H9 (cell line): ENCODE data around the gene SESTD1. TPM values are rescaled to one million over a fixed set of nuclear protein-coding genes. Genes with fewer than 3 reads are reported as not detected.

Experiments
- DNase-seq: peaks from one replicate; pipeline ENCODE4 v3.0.0-alpha.2; 2017
- H2AFZ ChIP-seq: one replicate; pipeline ENCODE4 v1.6.1; 2013; ENCODE audit warnings: mild to moderate bottlenecking, low read length, control low read depth, moderate library complexity
- H2AK5ac ChIP-seq: 2 replicates; pipeline ENCODE4 v1.6.1; 2013; ENCODE audit warnings: low read length, control low read depth, mixed read lengths; ENCODE audit not compliant: insufficient read length
- H2BK120ac ChIP-seq: one replicate; pipeline ENCODE4 v1.6.1; 2013; ENCODE audit warnings: low read depth, mild to moderate bottlenecking, low read length, control low read depth, inconsistent platforms; ENCODE audit not compliant: poor library complexity, severe bottlenecking
- H2BK12ac ChIP-seq: 2 replicates; pipeline ENCODE4 v1.6.1; 2013; ENCODE audit warnings: low read length, control low read depth, mixed read lengths, low read depth; ENCODE audit not compliant: insufficient read length
- H2BK15ac ChIP-seq: 2 replicates; pipeline ENCODE4 v1.6.1; 2013; ENCODE audit warnings: low read depth, low read length, control low read depth
- H2BK20ac ChIP-seq: one replicate; pipeline ENCODE4 v1.6.1; 2013; ENCODE audit warnings: low read depth, mild to moderate bottlenecking, low read length, control low read depth, inconsistent platforms; ENCODE audit not compliant: poor library complexity, severe bottlenecking
- H2BK5ac ChIP-seq: 2 replicates; pipeline ENCODE4 v1.6.1; 2013; ENCODE audit warnings: low read length, control low read depth, mixed read lengths; ENCODE audit not compliant: insufficient read length
- H3K14ac ChIP-seq: 2 replicates; pipeline ENCODE4 v1.6.1; 2013; ENCODE audit warnings: low read length, control low read depth; ENCODE audit not compliant: insufficient read depth
- H3K18ac ChIP-seq: 2 replicates; pipeline ENCODE4 v1.6.1; 2013; ENCODE audit warnings: low read depth, mild to moderate bottlenecking, mixed read lengths, low read length, control low read depth; ENCODE audit not compliant: insufficient read length
- H3K23ac ChIP-seq: 2 replicates; pipeline ENCODE4 v1.6.1; 2013; ENCODE audit warnings: low read length, control low read depth, mixed read lengths, low read depth; ENCODE audit not compliant: insufficient read length
- H3K23me2 ChIP-seq: 2 replicates; pipeline ENCODE4 v1.6.1; 2013; ENCODE audit warnings: low read depth, mild to moderate bottlenecking, mixed read lengths, low read length, control low read depth; ENCODE audit not compliant: insufficient read length, poor library complexity, severe bottlenecking
- H3K27ac ChIP-seq: 2 replicates; pipeline ENCODE4 v1.5.1; 2013; ENCODE audit warnings: low read length, control low read depth, mixed read lengths, low read depth; ENCODE audit not compliant: insufficient read length
- H3K27me3 ChIP-seq: 2 replicates; pipeline ENCODE4 v1.6.1; 2013; ENCODE audit warnings: low read length, control low read depth, inconsistent platforms; ENCODE audit not compliant: insufficient read depth
- H3K4ac ChIP-seq: 2 replicates; pipeline ENCODE4 v1.6.1; 2013; ENCODE audit warnings: low read depth, mild to moderate bottlenecking, control low read depth, inconsistent platforms, low read length, moderate library complexity
- H3K4me1 ChIP-seq: 2 replicates; pipeline ENCODE4 v1.6.1; 2013; ENCODE audit warnings: low read length, control low read depth, inconsistent platforms; ENCODE audit not compliant: insufficient read depth
- H3K4me2 ChIP-seq: 2 replicates; pipeline ENCODE4 v1.6.1; 2013; ENCODE audit warnings: low read length, control low read depth, mixed read lengths; ENCODE audit not compliant: insufficient read length, insufficient read depth
- H3K56ac ChIP-seq: 2 replicates; pipeline ENCODE4 v1.6.1; 2013; ENCODE audit warnings: low read depth, mild to moderate bottlenecking, mixed read lengths, low read length, control low read depth; ENCODE audit not compliant: insufficient read length
- H3K79me1 ChIP-seq: 2 replicates; pipeline ENCODE4 v1.6.1; 2013; ENCODE audit warnings: low read depth, mild to moderate bottlenecking, moderate library complexity, low read length, control low read depth, inconsistent platforms; ENCODE audit not compliant: insufficient read depth, poor library complexity, severe bottlenecking
- H3K79me2 ChIP-seq: 2 replicates; pipeline ENCODE4 v1.6.1; 2013; ENCODE audit warnings: low read length, control low read depth, inconsistent platforms; ENCODE audit not compliant: insufficient read depth
- H3K9ac ChIP-seq: 2 replicates; pipeline ENCODE4 v1.6.1; 2013; ENCODE audit warnings: low read length, control low read depth, mixed read lengths; ENCODE audit not compliant: insufficient read length; ENCODE audit errors: extremely low read depth
- H3K9me3 ChIP-seq: one replicate; pipeline ENCODE4 v1.6.1; 2013; ENCODE audit warnings: low read depth, low read length, inconsistent platforms; ENCODE audit not compliant: control insufficient read depth
- H3T11ph ChIP-seq: one replicate; pipeline ENCODE4 v1.6.1; 2013; ENCODE audit warnings: mild to moderate bottlenecking, low read length, control low read depth, inconsistent platforms
- H4K20me1 ChIP-seq: one replicate; pipeline ENCODE4 v1.6.1; 2013; ENCODE audit not compliant: control insufficient read depth, insufficient read length, insufficient read depth
- H4K5ac ChIP-seq: 2 replicates; pipeline ENCODE4 v1.6.1; 2013; ENCODE audit warnings: low read depth, mild to moderate bottlenecking, mixed read lengths, low read length, control low read depth; ENCODE audit not compliant: insufficient read length
- H4K8ac ChIP-seq: replicated peaks from 2 replicates; pipeline ENCODE4 v1.6.1; 2013; ENCODE audit warnings: low read length, control low read depth, mixed read lengths, low read depth; ENCODE audit not compliant: insufficient read length
- H4K91ac ChIP-seq: 2 replicates; pipeline ENCODE4 v1.6.1; 2013; ENCODE audit warnings: low read depth, mild to moderate bottlenecking, moderate library complexity, mixed read lengths, low read length, control low read depth; ENCODE audit not compliant: insufficient read length
- H3K27ac Mint-ChIP-seq, 3 experiments: 2 replicates in 2 of 3; 3 replicates in 1 of 3; pipeline ENCODE4 v1.8.0; 2020 to 2021; ENCODE audit warnings: mixed read lengths in 3 of 3, mild to moderate bottlenecking in 1 of 3, moderate library complexity in 1 of 3
- H3K27me3 Mint-ChIP-seq: 2 replicates; pipeline ENCODE4 v1.8.0; 2021; ENCODE audit warnings: low read depth, mild to moderate bottlenecking, moderate library complexity, mixed read lengths
- H3K36me3 Mint-ChIP-seq, 3 experiments: 2 replicates in 2 of 3; 3 replicates in 1 of 3; pipeline ENCODE4 v1.8.0; 2020 to 2021; ENCODE audit warnings: low read depth in 3 of 3, mixed read lengths in 3 of 3; ENCODE audit not compliant: insufficient read depth in 1 of 3
- H3K4me1 Mint-ChIP-seq, 2 experiments: 2 replicates each; pipeline ENCODE4 v1.8.0; 2020; ENCODE audit warnings: mixed read lengths in 2 of 2
- H3K4me3 Mint-ChIP-seq, 2 experiments: 2 replicates in 1 of 2; 3 replicates in 1 of 2; pipeline ENCODE4 v1.8.0; 2020 to 2021; ENCODE audit warnings: mild to moderate bottlenecking in 2 of 2, mixed read lengths in 2 of 2, moderate library complexity in 1 of 2
- H3K9me3 Mint-ChIP-seq, 2 experiments: 2 replicates in 1 of 2; 3 replicates in 1 of 2; pipeline ENCODE4 v1.8.0; 2020; ENCODE audit warnings: mild to moderate bottlenecking in 2 of 2, mixed read lengths in 2 of 2, moderate library complexity in 1 of 2
- CTCF ChIP-seq: fragments of 200-600 bp; sonication (generic); conservative IDR thresholded peaks from 3 replicates; pipeline ENCODE4 v1.8.0; 2021; ENCODE audit warnings: antibody characterized with exemption, mild to moderate bottlenecking
- total RNA-seq: library from RNA; stranded (reverse); gene quantifications from 2 replicates; pipeline ENCODE4 v1.2.1, GENCODE V29; 2021

Gene SESTD1
- total RNA-seq, 1 experiment from 2014 or later = 44.4 TPM

DNA sequence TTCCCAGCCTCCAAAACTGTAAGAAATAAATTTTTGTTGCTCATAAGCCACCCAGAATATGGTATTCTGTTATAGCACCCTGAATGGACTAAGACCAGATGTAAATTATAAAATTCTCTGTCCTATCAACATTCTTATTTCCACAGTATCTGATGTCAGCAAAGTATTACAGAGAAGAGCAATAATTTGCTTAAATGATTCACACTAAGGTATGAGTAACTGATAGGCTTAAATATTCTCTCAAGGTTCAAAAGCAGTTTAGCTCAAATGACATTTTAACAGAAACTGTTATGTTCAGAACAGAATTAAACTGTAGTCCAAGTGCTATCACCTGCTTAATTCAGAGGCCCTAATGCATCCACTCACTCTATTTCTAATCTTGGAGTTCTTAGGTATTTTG, 12.8 kb downstream of the SESTD1 start:
- H3K4me3 Mint-ChIP-seq = no peak overlapping the region

More for the DNA sequence above, 12.8 kb downstream of the SESTD1 start:
- no peak overlapping the region for H2BK120ac ChIP-seq
- no peaks in the 10 kb centered on the region for H3K79me1 ChIP-seq
- H3K36me3 Mint-ChIP-seq = peaks cover 0 to 23% (median 12%) of the 10 kb centered on the region in 3 experiments; a peak in 5 of 7 replicates
- peaks cover 22 to 28% of the 10 kb centered on the region in 2 experiments for H3K4me1 Mint-ChIP-seq
- H2AK5ac ChIP-seq = no peak overlapping the region
- no peak overlapping the region for H3K27ac ChIP-seq
- no peak overlapping the region for H3K23ac ChIP-seq
- H3K4me1 ChIP-seq = peaks cover 6% of the 10 kb centered on the region; the same call in 1 of the 2 replicates
- no peak overlapping the region for H4K8ac ChIP-seq
- no peak overlapping the region for H2BK5ac ChIP-seq
- peaks cover 8 to 13% of the 10 kb centered on the region in 2 experiments; a peak in 4 of 5 replicates for H3K9me3 Mint-ChIP-seq
- H2BK12ac ChIP-seq = no peak overlapping the region
- H4K20me1 ChIP-seq = no peaks in the 10 kb centered on the region
- TF ChIP-seq CTCF = no peak
- H3K56ac ChIP-seq = no peak overlapping the region
- H3K23me2 ChIP-seq = no peaks in the 10 kb centered on the region
- no peaks in the 10 kb centered on the region for H3K27me3 Mint-ChIP-seq
- H4K91ac ChIP-seq = no peak overlapping the region
- H2AFZ ChIP-seq = no peak overlapping the region
- H3K9me3 ChIP-seq = no peaks in the 10 kb centered on the region
- H2BK20ac ChIP-seq = no peak overlapping the region
- H3K9ac ChIP-seq = no peak overlapping the region
- H3K14ac ChIP-seq = no peak overlapping the region
- no peak overlapping the region for H3K4me2 ChIP-seq
- DNase-seq = no peak
- no peaks in the 10 kb centered on the region for H3K27me3 ChIP-seq
- H3K27ac Mint-ChIP-seq = no peak overlapping the region
- H3T11ph ChIP-seq = no peak overlapping the region
- H4K5ac ChIP-seq = no peak overlapping the region
- no peaks in the 10 kb centered on the region; the same call in 1 of the 2 replicates for H3K79me2 ChIP-seq
- no peak overlapping the region for H2BK15ac ChIP-seq
- no peak overlapping the region for H3K4ac ChIP-seq
- no peak overlapping the region for H3K18ac ChIP-seq
